ENCODE results near the gene ROGDI.
"Not testable (repeated sequence)": the region's sequence is repeated elsewhere in the genome, so short reads cannot be mapped to it uniquely, and the experiment has no call there.

ROGDI gene

DNA sequence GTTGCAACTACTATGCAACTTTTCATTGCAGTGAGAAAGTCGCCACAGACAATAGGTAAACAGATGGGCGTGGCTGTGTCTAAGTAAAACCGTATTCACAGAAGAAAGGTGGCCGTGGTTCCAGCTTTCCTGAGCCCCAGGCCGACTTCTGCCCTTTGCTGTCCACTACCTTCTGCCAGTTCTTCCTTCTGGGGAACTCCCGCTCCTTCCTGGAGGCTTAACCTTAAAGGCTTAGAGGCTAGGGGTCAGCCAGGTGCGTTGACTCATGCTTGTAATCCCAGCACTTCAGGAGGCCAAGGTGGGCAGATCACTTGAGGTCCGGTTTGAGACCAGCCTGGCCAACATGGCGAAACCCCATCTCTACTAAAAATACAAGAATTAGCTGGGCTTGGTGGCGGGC, 12.2 kb downstream of the ROGDI start:
- no peak for DNase-seq

DNA sequence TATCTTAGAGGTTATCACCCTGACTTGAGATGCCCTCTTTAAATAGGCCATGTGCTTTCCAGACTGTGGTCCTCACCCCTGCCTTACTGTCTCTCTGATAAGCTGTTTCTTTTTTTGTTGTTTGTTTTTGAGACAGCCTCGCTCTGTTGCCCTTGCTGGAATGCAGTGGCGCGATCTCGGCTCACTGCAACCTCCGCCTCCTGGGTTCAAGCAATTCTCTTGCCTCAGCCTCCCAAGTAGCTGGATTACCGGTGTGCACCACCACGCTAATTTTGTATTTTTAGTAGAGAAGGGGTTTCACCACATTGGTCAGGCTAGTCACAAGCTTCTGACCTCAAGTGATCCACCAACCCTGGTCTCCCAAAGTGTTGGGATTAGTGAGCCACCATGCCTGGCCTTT, 13.5 kb downstream of the ROGDI start:
- DNase-seq, result no peak

DNA sequence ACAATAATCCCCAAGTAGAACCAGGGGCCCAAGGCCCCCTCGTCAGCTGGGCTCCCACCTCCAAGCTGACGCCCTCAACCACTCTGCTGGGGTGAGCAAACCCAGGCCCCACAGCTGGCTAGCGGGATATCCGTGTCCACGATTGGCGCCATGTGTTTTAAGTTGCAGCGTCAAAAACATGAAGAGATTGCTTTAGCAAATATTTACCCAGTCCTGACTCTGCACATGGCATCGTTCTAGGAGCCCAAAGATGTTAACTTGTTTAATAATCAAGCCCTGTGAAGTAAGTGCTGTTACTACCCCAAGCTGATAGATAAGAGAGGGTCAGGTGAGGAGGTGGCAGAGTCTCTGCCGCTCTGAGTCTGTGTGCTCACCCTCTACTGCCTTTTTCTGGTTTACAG, 13.9 kb downstream of the ROGDI start:
- no peak for DNase-seq

DNA sequence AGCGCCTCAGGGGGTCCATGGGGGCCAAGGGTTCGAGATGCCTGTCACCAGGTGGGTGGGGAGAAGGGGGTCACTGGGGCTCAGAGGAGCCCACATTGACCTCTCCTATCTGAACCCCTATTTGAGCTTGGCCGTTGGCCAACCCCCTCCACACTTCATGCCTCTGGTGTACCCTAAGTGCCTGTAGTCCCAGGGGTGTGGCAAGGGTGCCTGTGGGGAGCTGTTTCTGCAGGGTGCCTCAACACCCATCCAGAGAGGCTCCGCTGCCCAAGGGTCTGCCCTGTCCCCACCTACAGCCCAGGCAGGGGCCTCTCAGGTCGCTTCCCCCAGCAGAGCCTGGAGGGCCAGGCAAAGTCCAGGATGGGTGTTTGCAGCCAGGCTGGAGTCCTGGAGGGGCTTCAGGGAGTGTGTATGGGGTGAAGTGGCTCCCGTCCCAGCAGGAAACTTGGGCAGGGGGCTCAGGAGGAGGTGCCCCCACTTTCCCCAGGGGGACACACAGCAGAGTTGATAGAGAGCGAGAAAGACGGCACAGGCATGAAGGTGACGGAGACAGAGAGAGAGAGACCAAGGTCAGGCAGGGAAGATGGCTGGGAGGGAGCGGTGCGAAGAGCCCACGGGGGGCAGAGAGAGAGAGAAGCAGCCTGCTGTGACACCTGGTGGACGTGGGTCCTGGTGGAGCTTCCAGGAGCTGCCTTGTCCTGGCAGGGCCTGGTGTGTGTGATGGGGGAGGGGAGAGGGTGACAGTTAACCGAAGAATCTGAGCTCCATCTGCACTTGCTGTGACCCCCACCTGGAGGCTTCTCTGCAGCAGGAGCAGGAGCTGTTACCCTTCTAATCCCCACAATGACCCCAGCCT, 14.6 kb downstream of the ROGDI start, which contains the start of gene SEPTIN12:
SEPTIN12 (minus strand) TSS at position 719 of the 856 bp plus-strand sequence; CDS start at position 19, 700 bp downstream.
- no peak for DNase-seq

DNA sequence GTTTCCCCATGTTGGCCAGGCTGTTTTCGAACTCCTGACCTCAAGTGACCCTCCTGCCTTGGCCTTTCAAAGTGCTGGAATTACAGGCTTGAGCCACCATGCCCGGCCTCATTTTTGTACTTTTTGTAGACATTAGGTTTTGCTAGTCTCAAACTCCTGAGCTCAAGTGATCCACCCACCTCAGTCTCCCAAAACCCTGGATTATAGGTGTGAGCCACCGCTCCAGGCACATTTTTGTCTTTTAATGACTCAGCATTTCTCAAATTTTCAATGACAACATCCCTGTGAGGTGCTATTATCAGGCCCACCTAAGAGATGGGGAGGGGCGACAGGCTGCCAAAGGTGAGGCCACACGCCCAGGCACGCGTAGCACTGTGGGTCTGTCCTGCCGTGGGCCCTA, 15.4 kb downstream of the ROGDI start:
- no peak for DNase-seq

DNA sequence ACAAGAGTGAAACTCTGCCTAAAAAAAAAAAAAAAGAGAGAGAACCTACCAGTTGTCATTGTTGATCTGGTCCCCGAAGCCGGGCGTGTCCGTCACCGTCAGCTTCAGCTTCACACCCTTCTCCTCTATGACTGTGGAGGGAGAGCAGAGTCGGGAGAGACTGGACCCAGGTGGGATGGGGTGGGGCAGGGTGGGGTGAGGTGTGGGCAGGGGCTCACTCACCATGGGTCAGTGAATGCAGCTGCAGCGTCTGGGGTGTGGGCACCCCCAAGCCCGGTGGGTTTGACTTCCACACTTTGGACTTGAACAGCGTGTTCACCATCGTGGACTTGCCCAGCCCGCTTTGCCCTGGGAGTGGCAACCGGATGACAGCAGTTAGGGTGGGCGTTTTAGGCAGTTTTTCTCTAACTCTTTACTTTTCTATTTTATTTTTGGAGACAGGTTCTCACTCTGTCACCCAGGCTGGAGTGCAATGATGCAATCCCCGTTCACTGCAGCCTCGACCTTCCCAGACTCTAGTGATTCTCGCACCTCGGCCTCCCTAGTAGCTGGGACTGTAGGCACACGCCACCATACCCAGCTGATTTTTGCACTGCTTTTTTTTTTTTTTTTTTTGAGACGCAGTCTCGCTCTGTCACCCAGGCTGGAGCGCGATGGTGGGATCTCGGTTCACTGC, 16.5 kb downstream of the ROGDI start:
- DNase-seq, result no peak

DNA sequence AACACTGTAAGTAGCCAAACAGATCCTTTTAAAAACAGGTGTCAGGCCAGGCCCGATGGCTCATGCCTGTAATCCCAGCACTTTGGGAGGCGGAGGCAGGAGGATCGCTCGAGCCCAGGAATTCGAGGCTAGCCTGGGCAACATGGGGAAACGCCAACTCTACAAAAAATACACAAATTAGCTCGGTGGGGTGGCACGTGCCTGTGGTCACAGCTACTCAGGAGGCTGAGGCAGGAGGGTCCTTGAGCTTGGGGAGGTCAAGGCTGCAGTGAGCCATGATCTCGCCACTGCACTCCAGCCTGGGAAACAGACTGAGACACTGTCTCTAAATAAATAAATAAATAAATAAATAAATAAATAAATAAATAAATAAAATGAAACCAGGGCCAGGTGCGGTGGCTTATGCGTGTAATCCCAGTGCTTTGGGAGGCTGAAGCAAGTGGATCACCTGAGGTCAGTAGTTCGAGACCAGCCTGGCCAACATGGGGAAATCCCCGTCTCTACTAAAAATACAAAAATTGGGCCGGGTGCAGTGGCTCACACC, 17.9 kb downstream of the ROGDI start:
- DNase-seq, result not testable (repeated sequence)

DNA sequence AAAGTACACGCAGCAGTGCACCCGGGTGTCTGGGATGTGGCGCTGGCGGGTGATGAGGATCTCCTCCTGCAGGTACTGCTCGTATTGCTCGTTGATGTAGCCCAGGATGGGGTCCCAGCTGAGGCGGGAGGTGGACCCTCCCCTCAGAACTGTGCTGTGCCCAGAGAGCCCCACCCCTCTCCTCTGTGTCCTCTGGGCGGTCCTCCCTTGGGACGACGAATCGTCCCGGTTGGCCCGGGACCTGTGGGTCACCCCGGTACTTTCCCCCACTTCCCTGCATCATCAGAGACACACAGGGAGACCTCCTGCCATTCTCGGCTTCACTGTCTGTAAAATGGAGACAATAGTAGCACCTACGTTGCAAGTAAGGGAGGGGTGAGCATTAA, 18.5 kb downstream of the ROGDI start:
- DNase-seq, result no peak

DNA sequence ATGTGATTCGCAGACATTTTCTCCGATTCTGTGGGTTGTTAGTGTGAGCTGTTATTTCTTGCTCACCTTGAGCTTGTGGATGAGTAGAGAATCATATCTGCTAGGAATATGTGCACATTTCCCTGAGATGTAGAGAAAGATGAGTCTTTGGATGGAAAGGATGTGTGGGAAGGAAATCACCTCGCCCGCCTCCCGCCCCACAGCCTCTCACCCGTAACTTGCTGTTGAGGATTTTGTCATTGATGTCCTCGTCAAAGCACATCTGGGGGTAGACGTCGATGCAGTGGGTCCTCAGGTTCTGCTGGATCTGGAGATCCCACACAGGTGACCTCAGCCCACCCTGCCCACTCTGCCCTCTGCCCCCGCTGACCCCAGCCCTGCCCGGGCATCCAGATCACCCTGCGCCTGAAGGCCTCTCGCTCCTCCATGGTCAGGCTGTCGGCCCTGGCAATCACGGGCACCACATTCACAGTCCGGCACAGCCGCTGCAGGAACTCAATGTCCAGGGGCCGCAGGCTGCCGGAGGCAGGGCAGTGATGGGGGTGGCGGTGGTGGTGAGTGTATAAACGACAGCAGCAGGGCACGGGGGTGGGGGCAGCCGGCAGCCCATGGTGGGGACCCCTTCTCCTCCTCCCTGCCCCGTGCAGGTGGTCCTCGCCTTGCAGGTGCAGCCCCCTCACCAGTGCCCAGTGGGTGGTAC, 19.0 kb downstream of the ROGDI start:
- DNase-seq, result no peak

DNA sequence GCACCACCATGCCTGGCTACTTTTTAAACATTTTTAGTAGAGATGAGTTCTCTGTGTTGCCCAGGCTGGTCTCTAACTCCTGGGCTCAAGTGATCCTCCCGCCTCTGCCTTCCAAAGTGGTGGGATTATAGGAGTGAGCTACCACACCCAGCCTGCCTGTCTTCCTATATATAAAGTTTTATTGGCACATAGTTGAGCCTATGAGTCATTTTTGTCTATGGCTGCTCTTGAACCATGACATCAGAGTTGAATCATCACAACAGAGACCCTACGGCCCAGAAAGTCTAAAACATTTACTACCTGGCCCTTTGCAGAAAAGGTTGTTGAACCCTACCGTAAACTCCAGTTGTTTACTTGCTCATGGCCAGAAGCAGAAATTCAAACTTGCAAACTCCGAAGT, 22.2 kb downstream of the ROGDI start:
- DNase-seq, result no peak

DNA sequence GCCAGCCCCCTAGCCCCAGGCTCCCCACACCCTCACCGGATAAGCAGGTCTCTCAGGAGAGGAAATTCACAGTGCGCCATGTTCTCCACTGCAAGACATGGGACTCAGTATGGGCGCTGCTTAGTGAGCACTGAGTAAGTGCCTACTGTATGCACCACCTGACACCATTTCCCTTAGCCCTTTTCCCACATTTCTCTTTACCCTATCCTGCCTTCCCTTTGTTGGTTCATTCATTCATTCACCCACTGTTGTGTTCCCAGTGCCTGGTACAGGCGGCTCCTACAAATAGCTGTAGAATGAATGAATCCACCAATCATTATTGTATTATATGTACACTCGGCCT, 24.4 kb downstream of the ROGDI start:
- no peak for DNase-seq

DNA sequence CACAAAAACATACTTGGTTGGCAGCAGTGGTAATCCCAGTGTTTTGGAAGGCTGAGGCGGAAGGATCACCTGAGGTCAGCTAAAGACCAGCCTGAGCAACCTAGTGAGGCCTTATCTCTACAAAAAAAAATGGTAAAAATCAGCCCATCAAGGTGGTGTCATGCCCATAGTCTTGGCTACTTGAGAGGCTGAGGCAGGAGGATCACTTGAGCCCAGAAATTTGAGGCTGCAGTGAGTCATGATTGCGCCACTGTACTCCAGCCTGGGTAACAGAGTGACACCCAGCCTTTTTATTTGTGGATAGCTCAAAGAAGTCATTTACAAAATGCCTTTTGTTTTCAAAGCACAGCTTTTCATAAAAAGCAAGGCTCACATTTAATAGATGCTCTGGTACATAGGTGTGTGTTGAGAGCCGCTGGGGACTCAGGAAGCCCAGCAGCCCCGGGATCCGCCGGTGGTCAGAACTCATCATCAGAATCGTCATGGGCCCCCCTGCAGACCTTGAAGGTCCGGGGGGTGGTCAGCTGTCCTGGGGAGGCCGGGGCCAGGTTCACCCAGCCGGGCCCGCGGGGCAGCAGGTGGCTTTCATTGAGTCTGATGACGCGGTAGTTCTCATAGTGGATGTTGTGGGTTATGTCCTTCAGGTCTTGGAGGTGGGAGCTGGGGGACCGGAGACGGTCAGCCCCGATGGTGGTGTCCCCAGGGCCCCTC, 24.9 kb downstream of the ROGDI start:
- DNase-seq, result no peak

DNA sequence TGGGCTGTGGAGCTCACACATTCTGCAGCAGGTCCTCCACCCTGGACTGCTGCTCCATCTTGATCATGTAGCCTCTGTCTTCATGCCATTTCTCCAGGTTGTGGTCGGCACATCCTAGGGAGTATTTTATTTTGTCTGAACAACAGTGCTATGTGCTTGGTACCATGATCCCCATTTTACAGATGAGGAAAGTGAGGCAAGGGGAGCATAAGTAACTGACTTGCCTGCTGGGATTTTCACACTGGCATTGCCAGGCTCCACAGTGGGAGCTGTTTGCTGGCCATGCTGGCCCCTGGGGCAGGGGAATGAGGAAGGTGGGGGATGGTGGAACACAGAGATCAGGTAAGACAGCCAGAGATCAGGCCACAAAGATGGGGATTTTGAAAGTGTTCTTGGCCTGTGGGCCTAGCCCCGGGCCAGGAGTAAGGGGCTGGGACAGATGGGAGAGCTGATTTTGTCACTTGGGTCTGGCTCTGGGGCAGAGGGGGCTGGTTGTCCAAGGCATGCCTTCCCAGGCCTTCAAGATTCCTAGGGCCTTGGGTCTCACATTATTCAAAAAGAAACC, 26.2 kb downstream of the ROGDI start:
- no peak for DNase-seq

DNA sequence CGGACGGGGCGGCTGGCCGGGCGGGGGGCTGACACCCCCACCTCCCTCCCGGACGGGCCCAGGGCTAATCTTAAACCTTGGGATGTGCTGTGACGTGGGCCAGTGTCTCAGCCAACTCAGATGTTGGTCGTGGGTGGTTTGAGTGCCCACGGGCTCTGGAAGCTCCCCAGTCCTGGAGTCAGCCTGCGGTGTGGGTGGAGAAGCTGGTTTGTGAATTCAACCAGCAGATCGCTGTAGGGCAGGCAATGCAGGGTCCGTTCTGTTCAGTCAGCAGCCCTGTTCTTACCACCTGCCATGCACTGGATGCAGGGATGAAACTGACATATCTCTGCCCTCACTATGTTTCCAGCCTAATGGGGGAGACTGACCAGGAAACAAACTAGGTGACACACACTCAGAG, 27.4 kb downstream of the ROGDI start:
- DNase-seq, result no peak

DNA sequence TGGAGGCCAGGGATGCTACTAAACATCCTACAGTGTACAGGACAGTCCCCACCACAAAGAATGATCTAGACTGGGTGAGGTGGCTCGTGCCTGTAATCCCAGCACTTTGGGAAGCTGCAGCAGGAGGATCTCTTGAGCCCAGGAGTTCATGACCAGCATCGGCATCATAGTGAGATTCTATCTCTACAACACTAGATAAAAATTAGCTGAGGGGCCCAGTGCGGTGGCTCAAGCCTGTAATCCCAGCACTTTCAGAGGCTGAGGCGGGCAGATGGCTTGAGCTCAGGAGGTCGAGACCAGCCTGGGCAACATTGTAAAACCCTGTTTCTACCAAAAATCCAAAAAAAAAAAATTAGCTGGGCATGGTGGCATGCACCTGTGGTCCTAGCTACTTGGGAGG, 30.1 kb downstream of the ROGDI start:
- no peak for DNase-seq

DNA sequence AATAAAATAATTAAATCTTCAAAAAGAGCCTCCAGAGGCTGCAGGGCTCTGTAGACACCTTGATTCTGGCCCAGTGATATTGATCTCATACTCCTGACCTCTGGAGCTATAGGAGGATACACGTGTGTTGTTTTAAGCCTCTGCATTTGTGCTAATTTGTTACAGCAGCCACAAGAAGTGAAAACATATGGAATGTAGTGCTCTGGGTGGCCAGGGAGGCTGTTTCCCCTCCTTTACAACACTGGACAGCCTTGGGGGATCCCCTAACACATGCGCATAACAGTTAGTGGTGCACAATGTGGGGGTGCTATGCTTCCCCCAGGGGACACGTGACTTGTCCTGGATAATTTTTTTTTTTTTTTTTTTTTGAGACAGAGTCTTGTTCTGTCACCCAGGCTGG, 30.8 kb downstream of the ROGDI start:
- DNase-seq, result no peak

DNA sequence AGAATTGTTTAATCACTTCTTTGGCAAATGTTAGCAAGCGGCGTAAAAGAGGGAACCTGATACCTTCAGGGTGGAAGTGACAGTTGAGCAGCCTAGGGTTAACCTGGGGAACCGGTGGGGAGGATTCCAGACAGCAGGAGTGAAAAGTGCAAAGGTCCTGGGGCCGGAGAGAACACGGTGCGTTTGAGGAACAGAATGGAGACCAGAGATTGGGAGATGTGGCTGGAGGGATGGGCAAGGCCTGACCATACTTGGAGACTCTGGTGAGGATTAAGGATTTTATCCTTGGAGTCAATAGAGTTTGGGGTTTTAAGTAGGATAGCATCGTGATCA, 33.2 kb downstream of the ROGDI start:
- no peak for DNase-seq

DNA sequence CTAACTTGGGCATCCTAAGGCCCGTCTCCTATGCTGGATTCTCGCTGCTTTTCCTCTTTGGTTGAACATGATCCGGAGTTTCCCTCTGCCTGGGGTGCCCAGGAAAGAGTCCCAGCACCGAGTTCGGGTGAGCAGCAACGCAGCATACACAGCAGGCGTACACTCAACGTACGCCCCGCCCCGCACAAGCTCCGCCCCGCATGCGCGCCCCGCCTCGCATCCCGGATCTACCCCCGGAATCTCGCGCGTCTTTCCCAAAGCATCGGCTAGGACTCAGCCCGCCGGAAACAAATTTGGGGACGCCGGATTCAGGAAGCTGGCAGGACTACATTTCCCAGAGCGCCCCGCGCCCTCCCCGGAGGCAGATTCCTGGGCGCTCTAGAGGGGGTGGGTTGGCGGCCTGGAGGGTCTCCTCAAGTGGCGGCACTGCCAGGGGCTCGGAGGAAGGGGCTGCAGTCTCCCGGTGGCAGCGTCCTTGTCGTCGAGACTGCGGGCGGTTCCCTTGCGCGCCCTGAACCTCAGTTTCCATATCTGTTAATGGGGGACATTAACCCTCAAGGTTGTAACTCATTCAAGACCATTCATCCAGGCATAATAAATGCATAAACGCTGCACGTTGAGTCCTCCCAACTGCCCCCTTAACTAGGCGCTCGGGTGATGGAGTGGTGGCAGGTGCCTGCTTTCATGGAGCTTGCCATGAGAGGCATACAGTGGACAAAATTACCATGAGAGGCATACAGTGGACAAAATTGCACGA, 33.7 kb downstream of the ROGDI start:
- no peak for DNase-seq

DNA sequence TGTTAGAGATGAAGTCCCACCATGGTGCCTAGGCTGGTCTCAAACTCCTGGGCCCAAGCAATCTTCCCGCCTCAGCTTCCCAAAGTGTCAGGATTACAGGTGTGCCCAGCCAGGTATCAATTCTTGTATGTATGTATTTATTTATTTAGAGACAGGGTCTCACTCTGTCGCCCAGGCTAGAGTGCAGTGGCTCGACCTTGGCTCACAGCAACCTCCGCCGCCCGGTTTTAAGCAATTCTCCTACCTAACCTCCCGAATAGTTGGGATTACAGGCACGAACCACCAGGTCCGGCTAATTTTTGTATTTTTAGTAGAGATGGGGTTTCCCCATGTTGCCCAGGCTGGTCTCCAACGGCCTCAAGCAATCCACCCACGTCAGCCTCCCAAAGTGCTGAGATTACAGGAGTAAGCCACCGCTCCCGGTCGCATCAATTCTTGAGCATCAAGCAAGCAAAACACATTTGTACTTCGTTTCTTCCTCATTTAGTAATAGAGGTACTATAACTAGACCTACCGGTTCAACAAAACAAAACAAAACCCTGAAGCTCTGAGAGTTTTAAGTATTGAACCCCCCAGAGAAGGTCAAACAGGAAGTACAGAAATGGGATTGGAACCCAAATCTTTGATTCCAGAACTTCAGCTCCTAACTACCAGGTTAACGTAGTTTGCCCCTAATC, 34.4 kb downstream of the ROGDI start:
- no peak for DNase-seq

DNA sequence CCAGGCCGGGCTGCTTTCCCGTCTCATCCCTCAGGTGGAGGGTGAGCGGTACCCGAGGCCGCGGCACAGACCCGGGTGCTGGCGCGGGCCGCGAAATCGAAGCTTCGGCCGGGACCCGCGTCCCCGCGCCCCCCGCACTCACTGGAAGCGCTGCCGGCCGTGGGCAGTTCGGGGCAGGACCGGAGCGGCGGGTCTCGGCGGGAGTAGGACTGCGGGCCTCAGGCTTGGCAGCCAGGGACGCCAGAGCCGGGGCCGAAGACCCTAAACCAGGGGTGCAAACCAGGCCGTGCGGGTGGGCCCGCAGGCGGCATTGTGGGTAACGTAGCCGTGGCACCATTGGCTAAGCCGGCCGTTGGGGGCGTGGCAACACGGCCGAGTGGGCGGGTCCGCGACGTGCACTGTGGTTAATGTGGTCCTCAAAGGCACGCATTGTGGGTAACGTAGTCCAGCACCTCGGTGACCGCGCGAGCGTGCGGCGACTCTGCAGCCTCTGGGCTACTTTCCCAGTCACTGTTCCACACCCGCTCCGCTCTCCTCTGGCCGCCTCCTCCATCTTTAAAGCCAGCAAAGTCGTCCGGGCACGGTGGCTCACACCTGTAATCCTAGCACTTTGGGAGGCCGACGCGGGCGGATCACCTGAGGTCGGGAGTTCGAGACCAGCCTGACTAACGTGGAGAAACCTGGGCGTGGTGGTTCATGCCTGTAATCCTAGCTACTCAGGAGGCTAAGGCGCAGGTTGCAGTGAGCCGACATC, 35.4 kb downstream of the ROGDI start, which contains the start of gene ZNF500:
ZNF500 (minus strand) TSS at position 288 of the 754 bp plus-strand sequence. CDS start 1,184 bp downstream, outside the sequence.
- DNase-seq, result peak; percentile 94

All from KG1 (cell line).